ENCODE measurements around the gene HRH1.

DNA sequence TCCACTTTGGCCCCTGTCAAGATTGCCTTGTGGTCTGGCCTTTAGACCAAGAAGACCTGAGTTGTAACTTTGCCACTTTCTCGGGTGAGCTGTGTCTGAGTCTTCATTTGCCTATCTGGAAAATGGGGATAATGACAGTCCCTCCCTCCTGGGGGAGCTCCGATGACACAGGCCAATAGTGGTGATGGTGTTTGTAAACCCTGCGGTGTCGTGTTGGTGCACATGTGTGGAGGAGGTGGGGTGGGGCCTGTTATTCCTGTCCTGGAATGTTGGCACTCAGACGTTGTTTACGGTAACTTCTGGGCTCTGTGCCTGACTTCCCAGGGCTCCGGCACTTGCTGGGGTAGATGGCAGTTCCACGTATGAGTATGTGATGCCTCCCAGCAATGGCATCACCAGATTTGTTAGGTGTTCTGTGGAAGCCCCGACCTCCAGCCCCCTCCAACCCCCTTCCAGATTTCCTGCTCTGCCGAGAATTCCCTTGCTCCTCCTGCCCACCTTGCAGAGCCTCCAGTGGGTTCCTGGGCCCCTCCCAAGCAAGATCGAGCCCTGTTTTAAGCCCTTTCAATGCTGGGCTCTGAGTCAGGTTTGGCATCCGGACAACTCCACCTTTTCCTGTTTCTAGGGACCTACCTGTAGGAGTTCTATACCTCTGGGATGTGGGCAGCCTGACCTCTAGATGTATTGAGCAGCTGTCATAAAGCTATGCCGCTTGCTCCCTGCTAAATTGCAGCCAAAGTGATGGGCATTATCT is 31.4 kb downstream of the HRH1 start:
- TF ChIP-seq, protein P1, sequence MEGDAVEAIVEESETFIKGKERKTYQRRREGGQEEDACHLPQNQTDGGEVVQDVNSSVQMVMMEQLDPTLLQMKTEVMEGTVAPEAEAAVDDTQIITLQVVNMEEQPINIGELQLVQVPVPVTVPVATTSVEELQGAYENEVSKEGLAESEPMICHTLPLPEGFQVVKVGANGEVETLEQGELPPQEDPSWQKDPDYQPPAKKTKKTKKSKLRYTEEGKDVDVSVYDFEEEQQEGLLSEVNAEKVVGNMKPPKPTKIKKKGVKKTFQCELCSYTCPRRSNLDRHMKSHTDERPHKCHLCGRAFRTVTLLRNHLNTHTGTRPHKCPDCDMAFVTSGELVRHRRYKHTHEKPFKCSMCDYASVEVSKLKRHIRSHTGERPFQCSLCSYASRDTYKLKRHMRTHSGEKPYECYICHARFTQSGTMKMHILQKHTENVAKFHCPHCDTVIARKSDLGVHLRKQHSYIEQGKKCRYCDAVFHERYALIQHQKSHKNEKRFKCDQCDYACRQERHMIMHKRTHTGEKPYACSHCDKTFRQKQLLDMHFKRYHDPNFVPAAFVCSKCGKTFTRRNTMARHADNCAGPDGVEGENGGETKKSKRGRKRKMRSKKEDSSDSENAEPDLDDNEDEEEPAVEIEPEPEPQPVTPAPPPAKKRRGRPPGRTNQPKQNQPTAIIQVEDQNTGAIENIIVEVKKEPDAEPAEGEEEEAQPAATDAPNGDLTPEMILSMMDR (IDR thresholded peaks at IDR 0.05) = no peak
- no peak for TF ChIP-seq POLR2A (IDR thresholded peaks at IDR 0.05)

All from adrenal gland (tissue), 5 donors.